Measurements from ENCODE around the gene SEMA5A. TPM values are rescaled to one million over a fixed set of nuclear protein-coding genes. Genes with fewer than 3 reads are reported as not detected.
"Not testable (repeated sequence)": the region's sequence is repeated elsewhere in the genome, so short reads cannot be mapped to it uniquely, and the experiment has no call there.

Gene SEMA5A
- total RNA-seq, 2 donors from 2014 or later = not detected

DNA sequence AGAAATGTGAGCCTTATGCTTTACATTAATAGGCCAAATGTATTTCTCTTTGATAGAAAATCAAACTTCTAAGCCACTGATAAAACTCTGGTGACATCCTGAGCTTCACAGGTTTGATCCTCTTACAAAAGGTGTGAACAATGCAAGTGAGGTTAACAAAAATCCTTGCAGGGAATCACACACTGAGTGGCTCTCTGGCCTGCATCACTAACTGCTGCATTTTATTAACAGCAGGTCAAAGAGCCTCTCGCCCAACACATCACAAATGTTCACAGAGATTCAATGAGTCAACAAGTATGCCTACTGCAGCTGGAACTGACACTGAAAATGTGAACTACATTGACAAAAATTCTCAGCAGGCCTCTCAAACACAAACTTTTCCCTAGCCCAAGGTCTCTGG, 122.3 kb downstream of the SEMA5A start:
- H3K4me3 Mint-ChIP-seq = no peak overlapping the region
- H3K27me3 Mint-ChIP-seq = no peaks in the 10 kb centered on the region
- H3K9me3 Mint-ChIP-seq = peaks cover 15% of the 10 kb centered on the region
- DNase-seq (ENCODE audit: low spot score) (no peak), ATAC-seq (no peak)
- H3K27ac Mint-ChIP-seq = no peak overlapping the region
- no peaks in the 10 kb centered on the region for H3K4me1 Mint-ChIP-seq (ENCODE audit: low read depth in 2 of 2)
- peaks cover 6% of the 10 kb centered on the region for H3K36me3 Mint-ChIP-seq

DNA sequence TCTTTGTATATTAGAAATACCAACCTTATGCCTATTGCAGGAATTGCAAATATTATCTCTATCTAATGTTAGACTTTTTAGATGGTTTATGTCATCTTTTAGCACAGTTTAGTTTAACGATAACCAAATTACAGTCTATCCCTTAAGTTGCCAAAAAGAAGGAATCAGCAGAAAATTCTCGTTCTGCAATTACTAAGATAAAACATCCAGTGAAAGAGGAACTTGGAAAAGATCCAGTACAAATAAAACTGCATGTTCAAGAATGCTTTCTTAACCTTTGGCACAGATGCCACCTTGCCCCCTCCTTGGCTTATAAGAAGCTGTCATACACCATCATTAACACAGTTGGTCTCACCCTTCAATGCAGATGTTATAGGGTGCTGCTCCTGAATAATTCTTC, 124.0 kb downstream of the SEMA5A start:
- Mint-ChIP-seq H3K27ac (no peak overlapping the region), H3K36me3 (peaks cover 6% of the 10 kb centered on the region), H3K4me3 (no peak overlapping the region), H3K4me1 (ENCODE audit: low read depth in 2 of 2) (no peaks in the 10 kb centered on the region), H3K9me3 (peaks cover 20% of the 10 kb centered on the region), H3K27me3 (no peaks in the 10 kb centered on the region)
- DNase-seq (ENCODE audit: low spot score) (no peak), ATAC-seq (no peak)

DNA sequence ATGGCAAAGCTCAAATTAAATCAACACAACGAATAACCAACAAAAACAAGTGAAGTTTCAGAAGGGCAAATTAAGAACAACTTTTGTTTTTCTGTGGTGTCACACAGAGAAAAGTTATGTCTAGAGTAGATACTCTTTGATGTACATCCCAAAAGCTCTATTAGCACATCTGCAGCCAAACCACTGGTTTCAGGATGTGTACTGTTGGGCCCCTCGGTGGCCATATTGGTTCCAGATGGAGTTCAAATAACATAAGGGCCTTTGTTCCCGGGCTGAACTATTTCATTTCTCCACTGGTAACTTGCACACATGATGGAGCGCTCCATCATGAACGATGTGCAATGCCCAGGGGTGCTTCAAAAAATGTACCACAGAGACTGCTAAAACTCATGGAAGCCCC, 126.1 kb downstream of the SEMA5A start:
- no peak for ATAC-seq
- H3K27ac Mint-ChIP-seq = no peak overlapping the region
- peaks cover 14% of the 10 kb centered on the region for H3K9me3 Mint-ChIP-seq
- peaks cover 6% of the 10 kb centered on the region for H3K36me3 Mint-ChIP-seq
- H3K4me3 Mint-ChIP-seq = no peak overlapping the region
- H3K4me1 Mint-ChIP-seq (ENCODE audit: low read depth in 2 of 2) = no peaks in the 10 kb centered on the region
- no peaks in the 10 kb centered on the region for H3K27me3 Mint-ChIP-seq
- DNase-seq (ENCODE audit: low spot score) = no peak

DNA sequence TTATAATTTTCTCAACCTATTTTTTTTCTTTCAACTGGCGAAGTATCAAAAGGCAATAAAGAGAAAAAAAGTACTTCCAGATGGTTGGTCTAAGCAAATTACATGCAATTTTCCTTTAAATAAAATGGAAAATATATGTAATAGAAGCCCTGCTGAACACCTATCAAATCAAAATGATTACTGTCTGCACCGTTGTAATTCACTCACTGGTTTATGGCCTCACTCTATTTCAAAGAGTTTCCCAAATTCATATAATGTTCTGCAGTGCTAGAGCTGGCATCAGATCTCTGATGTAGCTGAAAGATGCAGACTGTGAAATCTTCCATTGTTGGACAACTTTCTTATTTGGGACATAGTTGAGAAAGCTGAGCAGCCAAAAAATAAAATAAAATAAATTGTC, 130.3 kb downstream of the SEMA5A start:
- no peaks in the 10 kb centered on the region for H3K27me3 Mint-ChIP-seq
- peaks cover 13% of the 10 kb centered on the region for H3K9me3 Mint-ChIP-seq
- no peak for DNase-seq (ENCODE audit: low spot score)
- H3K36me3 Mint-ChIP-seq = peaks cover 6% of the 10 kb centered on the region
- no peak overlapping the region for H3K27ac Mint-ChIP-seq
- no peaks in the 10 kb centered on the region for H3K4me1 Mint-ChIP-seq (ENCODE audit: low read depth in 2 of 2)
- no peak for ATAC-seq
- no peak overlapping the region for H3K4me3 Mint-ChIP-seq

DNA sequence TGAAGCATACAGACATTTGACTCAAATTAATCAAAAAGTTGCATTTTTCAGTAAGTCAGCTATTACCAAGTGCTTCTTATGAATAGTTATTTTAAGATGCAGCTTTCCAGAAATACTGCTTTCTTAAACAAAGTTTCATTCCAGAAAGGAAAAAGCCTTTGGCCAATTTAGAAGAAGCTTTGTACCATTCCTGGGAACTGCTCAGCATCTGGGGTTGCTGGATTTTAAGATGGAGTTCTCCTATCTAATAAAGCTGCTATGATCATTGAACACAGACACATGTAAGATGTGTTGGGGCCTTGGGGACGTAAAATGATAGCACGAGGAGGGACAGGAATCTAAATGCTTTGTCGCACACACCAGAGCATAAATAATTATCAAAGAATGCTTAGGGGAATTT, 130.8 kb downstream of the SEMA5A start:
- no peak for DNase-seq (ENCODE audit: low spot score)
- peaks cover 13% of the 10 kb centered on the region for H3K9me3 Mint-ChIP-seq
- no peaks in the 10 kb centered on the region for H3K27me3 Mint-ChIP-seq
- peaks cover 6% of the 10 kb centered on the region for H3K36me3 Mint-ChIP-seq
- H3K4me1 Mint-ChIP-seq (ENCODE audit: low read depth in 2 of 2) = no peaks in the 10 kb centered on the region
- H3K4me3 Mint-ChIP-seq = no peak overlapping the region
- no peak overlapping the region for H3K27ac Mint-ChIP-seq
- no peak for ATAC-seq

DNA sequence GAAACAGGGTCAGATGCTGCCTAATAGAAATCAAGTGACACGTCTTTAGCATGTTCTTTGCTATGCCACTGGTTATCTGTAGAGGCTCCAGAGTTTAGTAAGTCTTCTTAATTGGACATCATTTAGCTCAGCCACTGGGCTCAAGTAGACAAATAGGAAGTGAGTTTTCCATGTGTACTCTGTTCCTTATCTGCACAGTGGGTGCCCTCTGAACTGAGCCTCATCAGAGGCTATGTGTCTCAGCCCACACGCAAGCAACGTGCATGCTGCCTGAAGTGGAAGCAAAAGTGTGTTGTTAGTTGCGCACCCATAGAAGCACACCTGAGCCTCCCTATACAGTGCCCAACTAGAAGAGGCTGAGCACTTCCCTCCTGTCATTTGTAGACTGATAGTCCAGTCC, 134.7 kb downstream of the SEMA5A start:
- no peak overlapping the region for H3K27ac Mint-ChIP-seq
- peaks cover 14% of the 10 kb centered on the region for H3K9me3 Mint-ChIP-seq
- H3K36me3 Mint-ChIP-seq = no peaks in the 10 kb centered on the region
- DNase-seq (ENCODE audit: low spot score) (no peak), ATAC-seq (no peak)
- no peaks in the 10 kb centered on the region for H3K4me1 Mint-ChIP-seq (ENCODE audit: low read depth in 2 of 2)
- H3K4me3 Mint-ChIP-seq = no peak overlapping the region
- H3K27me3 Mint-ChIP-seq = no peaks in the 10 kb centered on the region

DNA sequence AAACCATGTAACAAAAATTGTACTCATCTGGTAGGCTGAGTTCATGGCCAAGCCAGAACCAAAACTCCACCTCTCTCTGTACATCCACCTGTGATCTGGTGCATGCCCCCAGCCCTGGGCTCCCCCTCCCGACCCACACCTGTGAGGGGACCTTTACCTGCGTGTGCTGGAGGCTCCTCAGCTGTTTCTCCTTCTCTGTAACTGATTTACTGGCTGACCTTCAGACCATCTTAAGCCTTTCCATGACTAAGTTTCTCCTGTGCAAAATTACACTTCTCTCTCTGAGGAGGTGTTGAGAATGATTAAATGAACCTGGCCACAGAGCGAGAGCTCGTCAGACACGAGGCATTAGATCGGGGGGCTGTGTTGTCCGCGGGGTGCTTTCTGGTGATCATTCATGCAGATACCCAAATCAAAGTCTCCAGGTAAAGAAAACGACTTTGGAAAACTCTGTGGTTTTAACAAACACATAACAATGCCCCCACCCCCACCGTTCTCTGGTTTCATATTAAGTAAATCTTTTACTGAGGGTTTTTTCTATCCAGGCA, 136.4 kb downstream of the SEMA5A start:
- no peak overlapping the region for H3K27ac Mint-ChIP-seq
- no peaks in the 10 kb centered on the region for H3K27me3 Mint-ChIP-seq
- no peak overlapping the region for H3K4me3 Mint-ChIP-seq
- ATAC-seq (no peak), DNase-seq (ENCODE audit: low spot score) (no peak)
- H3K4me1 Mint-ChIP-seq (ENCODE audit: low read depth in 2 of 2) = no peaks in the 10 kb centered on the region
- H3K36me3 Mint-ChIP-seq = no peaks in the 10 kb centered on the region
- H3K9me3 Mint-ChIP-seq = peaks cover 18% of the 10 kb centered on the region

DNA sequence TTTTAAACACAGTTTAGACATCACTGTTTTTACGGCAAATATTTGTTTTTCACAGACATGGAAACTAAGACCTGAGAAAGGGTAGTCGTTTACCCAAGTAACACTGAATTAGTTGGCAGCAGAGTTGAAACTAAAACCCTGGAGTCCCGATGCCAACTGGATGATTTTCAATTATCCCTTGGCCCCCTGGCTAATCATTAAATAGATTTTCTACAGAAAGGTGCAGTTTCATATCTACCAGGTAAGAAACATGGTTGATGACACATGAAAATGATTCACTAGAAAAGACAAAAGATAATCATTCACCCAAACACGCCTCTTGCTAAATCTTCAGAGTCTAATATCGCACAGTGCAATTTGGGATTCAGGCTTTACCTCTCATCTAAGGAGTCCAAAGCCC, 136.9 kb downstream of the SEMA5A start:
- Mint-ChIP-seq H3K9me3 (peaks cover 15% of the 10 kb centered on the region), H3K36me3 (no peaks in the 10 kb centered on the region), H3K27me3 (no peaks in the 10 kb centered on the region), H3K4me1 (ENCODE audit: low read depth in 2 of 2) (no peaks in the 10 kb centered on the region), H3K27ac (no peak overlapping the region), H3K4me3 (no peak overlapping the region)
- ATAC-seq (no peak), DNase-seq (ENCODE audit: low spot score) (no peak)

DNA sequence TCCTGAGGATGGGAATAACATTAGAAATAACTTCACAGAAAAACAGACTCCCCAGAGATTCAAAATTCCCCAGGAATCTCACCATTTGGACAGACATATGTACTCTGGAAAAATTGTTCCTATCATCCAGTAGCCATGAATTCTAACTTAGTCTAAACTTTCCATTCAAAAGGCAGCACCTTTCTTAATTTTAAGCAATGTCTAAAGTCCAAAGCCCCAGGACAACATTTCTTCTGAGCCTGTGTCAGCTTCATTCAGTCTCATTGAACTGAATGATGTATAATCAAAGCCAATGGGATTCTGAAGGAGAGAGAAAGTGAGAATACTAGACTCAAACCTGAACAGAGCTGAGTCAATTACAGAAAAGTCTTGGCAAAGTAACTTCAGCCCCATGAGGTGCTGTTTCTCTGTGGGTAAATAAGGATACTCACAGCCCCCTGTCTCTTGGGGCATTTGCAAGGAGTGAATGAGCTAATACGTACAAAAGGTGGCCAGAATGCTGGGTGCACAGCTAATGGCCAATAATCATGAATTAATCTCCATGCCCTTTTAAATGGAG, 140.6 kb downstream of the SEMA5A start:
- Mint-ChIP-seq H3K9me3 (peaks cover 24% of the 10 kb centered on the region), H3K27me3 (no peaks in the 10 kb centered on the region), H3K36me3 (no peaks in the 10 kb centered on the region), H3K27ac (no peak overlapping the region), H3K4me3 (no peak overlapping the region), H3K4me1 (ENCODE audit: low read depth in 2 of 2) (no peaks in the 10 kb centered on the region)
- ATAC-seq (no peak), DNase-seq (ENCODE audit: low spot score) (no peak)

DNA sequence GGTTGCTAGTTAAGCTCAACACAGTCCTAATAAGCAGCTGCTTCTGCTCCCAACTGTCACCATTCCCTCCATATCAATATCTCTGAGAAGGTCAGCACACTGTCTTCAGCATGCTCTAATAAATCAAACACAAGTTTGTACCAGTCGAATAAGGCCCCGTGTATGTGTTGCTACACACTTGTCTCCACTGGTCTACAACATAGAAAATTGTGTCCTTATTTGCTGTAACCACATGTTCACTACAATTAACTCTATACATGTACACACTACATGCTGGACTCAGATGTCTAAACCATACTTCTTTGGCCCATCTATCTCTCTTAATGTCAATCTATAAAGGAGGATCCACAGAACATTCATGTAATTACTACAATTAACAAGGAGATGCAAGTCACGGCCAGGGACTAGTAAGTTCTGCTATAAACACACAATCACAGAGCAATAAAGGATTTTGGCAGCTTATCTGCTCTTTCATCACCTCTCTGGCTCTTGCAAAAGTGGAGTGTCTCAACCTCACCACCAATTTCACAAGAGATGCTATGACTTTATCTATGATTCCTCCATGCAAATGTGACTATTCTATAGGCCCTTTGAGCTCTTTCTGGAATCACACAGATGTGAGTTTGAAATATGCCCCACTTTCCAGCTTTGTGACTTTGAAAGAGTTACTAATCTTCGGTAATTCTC, 143.9 kb downstream of the SEMA5A start:
- DNase-seq (ENCODE audit: low spot score) = no peak
- Mint-ChIP-seq H3K36me3 (no peaks in the 10 kb centered on the region), H3K27me3 (no peaks in the 10 kb centered on the region), H3K4me3 (no peak overlapping the region), H3K4me1 (ENCODE audit: low read depth in 2 of 2) (no peaks in the 10 kb centered on the region), H3K9me3 (peaks cover 14% of the 10 kb centered on the region), H3K27ac (no peak overlapping the region)
- ATAC-seq = no peak

DNA sequence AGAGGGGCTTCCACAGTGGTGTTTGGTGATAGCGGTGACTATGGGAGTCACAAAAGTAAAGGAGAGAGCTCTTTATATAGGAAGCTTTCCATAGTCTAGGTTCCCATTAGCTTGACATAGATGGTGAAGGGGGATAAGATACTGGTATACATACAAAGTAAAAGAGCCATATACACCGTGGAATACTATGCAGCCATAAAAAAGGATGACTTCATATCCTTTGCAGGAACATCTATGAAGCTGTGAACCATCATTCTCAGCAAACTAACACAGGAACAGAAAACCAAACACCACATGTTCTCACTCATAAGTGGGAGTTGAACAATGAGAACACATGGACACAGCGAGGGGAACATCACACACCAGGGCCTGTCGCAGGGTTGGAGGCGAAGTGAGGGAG, 146.1 kb downstream of the SEMA5A start:
- ATAC-seq; H3K4me3 Mint-ChIP-seq; H3K4me1 Mint-ChIP-seq (ENCODE audit: low read depth in 2 of 2); H3K27ac Mint-ChIP-seq; H3K27me3 Mint-ChIP-seq; H3K36me3 Mint-ChIP-seq; DNase-seq (ENCODE audit: low spot score): not testable (repeated sequence)
- peaks cover 17% of the 10 kb centered on the region for H3K9me3 Mint-ChIP-seq

DNA sequence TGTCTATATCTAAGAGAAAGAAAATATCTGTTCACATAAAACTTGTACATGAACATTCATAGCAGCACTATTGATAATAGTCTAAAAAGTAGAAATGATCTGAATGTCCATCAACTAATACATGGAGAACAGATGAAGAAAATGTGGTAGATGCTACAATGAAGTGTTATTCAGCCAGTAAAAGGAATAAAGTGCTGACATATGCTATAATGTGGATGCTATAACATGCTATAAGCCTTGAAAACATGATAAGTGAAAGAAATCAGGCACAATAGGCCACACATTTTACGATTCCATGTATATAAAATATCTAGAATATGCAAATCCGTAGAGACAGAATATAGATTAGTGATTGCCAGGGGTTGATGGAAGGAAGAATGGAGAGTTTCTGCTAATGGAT, 146.8 kb downstream of the SEMA5A start:
- no peaks in the 10 kb centered on the region for H3K27me3 Mint-ChIP-seq
- DNase-seq (ENCODE audit: low spot score) (no peak), ATAC-seq (no peak)
- no peaks in the 10 kb centered on the region for H3K4me1 Mint-ChIP-seq (ENCODE audit: low read depth in 2 of 2)
- H3K4me3 Mint-ChIP-seq = no peak overlapping the region
- no peak overlapping the region for H3K27ac Mint-ChIP-seq
- H3K9me3 Mint-ChIP-seq = peaks cover 17% of the 10 kb centered on the region
- H3K36me3 Mint-ChIP-seq = no peaks in the 10 kb centered on the region

DNA sequence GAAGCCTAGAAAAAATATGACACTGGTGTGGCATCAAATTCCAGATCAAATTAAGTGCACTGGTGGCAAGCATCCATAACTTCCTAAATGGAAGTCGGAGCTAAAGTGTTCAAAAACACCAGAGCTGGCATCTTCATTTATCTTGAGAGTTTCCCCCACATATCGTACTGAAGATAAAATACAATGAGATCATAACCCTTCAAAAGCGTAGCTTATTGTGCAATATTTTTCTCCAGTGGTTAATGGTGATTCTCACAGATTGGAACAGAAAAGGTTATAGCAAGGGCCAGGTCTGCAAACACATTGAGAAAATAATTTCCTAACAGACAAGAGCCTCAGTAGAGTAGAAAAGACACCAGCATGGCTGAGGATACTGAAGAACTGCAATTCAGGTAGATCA, 147.6 kb downstream of the SEMA5A start:
- Mint-ChIP-seq H3K27ac (no peak overlapping the region), H3K27me3 (no peaks in the 10 kb centered on the region), H3K9me3 (peaks cover 17% of the 10 kb centered on the region), H3K4me1 (ENCODE audit: low read depth in 2 of 2) (no peaks in the 10 kb centered on the region), H3K4me3 (no peak overlapping the region), H3K36me3 (no peaks in the 10 kb centered on the region)
- no peak for ATAC-seq
- DNase-seq (ENCODE audit: low spot score) = no peak

DNA sequence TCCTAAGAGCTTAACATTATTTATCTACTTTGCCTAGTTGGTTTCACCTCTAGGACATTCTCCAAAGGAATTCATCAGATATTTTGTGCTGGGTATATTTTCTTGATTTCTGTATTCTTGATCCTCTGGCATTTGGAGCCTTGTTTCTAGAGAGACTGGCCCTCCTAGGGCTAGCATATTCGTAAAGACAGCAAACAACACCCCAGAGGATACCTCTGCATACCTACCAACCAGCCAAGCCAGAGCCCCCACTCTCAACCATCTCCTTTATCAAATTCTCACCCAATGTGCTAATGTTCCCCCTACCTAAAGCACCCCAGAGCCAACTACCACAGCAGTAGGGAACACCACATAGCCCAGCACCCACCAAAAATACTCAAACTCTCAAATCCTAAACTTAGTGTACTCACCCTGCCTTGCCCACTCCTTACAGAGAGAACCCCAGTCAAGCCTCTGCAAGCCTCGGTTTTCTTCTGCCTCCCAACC, 149.5 kb downstream of the SEMA5A start:
- H3K27me3 Mint-ChIP-seq = no peaks in the 10 kb centered on the region
- ATAC-seq (no peak), DNase-seq (ENCODE audit: low spot score) (no peak)
- no peak overlapping the region for H3K4me3 Mint-ChIP-seq
- peaks cover 7% of the 10 kb centered on the region for H3K9me3 Mint-ChIP-seq
- no peak overlapping the region for H3K27ac Mint-ChIP-seq
- no peaks in the 10 kb centered on the region for H3K4me1 Mint-ChIP-seq (ENCODE audit: low read depth in 2 of 2)
- no peaks in the 10 kb centered on the region for H3K36me3 Mint-ChIP-seq

All from natural killer cell treated with Interleukin-12 subunit alpha and Interleukin-12 subunit beta and Interleukin-15 and Interleukin-18, amount 100 ng/mL, for 72 hours (primary cell).